Neuronal stem cell (in vitro differentiated cells): ENCODE data around the gene AGPAT2.
A peak's percentile ranks its signal among the peaks of the same experiment; 100 is the strongest.

Experiments used
- DNase-seq: peaks from one replicate; pipeline ENCODE4 v3.0.0-alpha.2; 2013; ENCODE audit warnings: low spot score
- H2AFZ ChIP-seq: one replicate; pipeline ENCODE4 v1.6.1; 2013; ENCODE audit warnings: mild to moderate bottlenecking, low read length, inconsistent platforms
- H2AK5ac ChIP-seq: 2 replicates; pipeline ENCODE4 v1.6.1; 2013; ENCODE audit warnings: low read depth, mild to moderate bottlenecking, inconsistent platforms, low read length, moderate library complexity, mixed read lengths
- H2BK120ac ChIP-seq: 2 replicates; pipeline ENCODE4 v1.6.1; 2013; ENCODE audit warnings: low read depth, mild to moderate bottlenecking, inconsistent platforms, low read length, moderate library complexity, mixed read lengths
- H2BK12ac ChIP-seq: one replicate; pipeline ENCODE4 v1.6.1; 2013; ENCODE audit warnings: low read length, inconsistent platforms
- H2BK15ac ChIP-seq: 2 replicates; pipeline ENCODE4 v1.6.1; 2013; ENCODE audit warnings: mild to moderate bottlenecking, low read length, inconsistent platforms, mixed read lengths
- H2BK5ac ChIP-seq: one replicate; pipeline ENCODE4 v1.6.1; 2013; ENCODE audit warnings: inconsistent platforms, mild to moderate bottlenecking, low read length, moderate library complexity
- H3K14ac ChIP-seq: one replicate; pipeline ENCODE4 v1.6.1; 2013; ENCODE audit warnings: low read length, inconsistent platforms
- H3K18ac ChIP-seq: 2 replicates; pipeline ENCODE4 v1.6.1; 2013; ENCODE audit warnings: low read length, inconsistent platforms
- H3K23ac ChIP-seq: 2 replicates; pipeline ENCODE4 v1.6.1; 2013; ENCODE audit warnings: low read depth, mild to moderate bottlenecking, mixed read lengths, low read length, inconsistent platforms; ENCODE audit not compliant: poor library complexity
- H3K27ac ChIP-seq: replicated peaks from 3 replicates; pipeline ENCODE4 v1.5.1; 2013; ENCODE audit warnings: low read length, inconsistent platforms
- H3K27me3 ChIP-seq, 3 experiments: 2 replicates each; pipeline ENCODE4 v1.6.1; 2013; ENCODE audit warnings: low read length in 3 of 3, mild to moderate bottlenecking in 2 of 3, inconsistent platforms in 1 of 3, low read depth in 1 of 3, mixed read lengths in 1 of 3, moderate library complexity in 1 of 3; ENCODE audit not compliant: control insufficient read depth in 3 of 3, insufficient read depth in 3 of 3
- H3K36me3 ChIP-seq, 2 donors: replicated peaks in 1 of 2; 2 replicates each; pipeline ENCODE4 v1.6.1; 2013; ENCODE audit warnings: low read length in 2 of 2; ENCODE audit not compliant: control insufficient read depth in 2 of 2, insufficient read depth in 2 of 2
- H3K4ac ChIP-seq: 2 replicates; pipeline ENCODE4 v1.6.1; 2013; ENCODE audit warnings: inconsistent platforms, mild to moderate bottlenecking, low read length, moderate library complexity
- H3K4me1 ChIP-seq, 2 donors: 1 replicate in 1 of 2; 2 replicates in 1 of 2; pipeline ENCODE4 v1.6.1; 2013; ENCODE audit warnings: low read length in 2 of 2, low read depth in 1 of 2; ENCODE audit not compliant: control insufficient read depth in 2 of 2, insufficient read depth in 1 of 2
- H3K4me2 ChIP-seq: one replicate; pipeline ENCODE4 v1.6.1; 2013; ENCODE audit warnings: mild to moderate bottlenecking, low read length, inconsistent platforms; ENCODE audit not compliant: insufficient read depth, poor library complexity, severe bottlenecking
- H3K4me3 ChIP-seq, 2 donors: 2 replicates each; pipeline ENCODE4 v1.5.1; 2013; ENCODE audit warnings: low read length in 2 of 2, mild to moderate bottlenecking in 2 of 2, inconsistent platforms in 1 of 2, moderate library complexity in 1 of 2
- H3K79me1 ChIP-seq: one replicate; pipeline ENCODE4 v1.6.1; 2013; ENCODE audit warnings: low read depth, mild to moderate bottlenecking, inconsistent platforms, low read length, moderate library complexity
- H3K9ac ChIP-seq: one replicate; pipeline ENCODE4 v1.6.1; 2013; ENCODE audit warnings: mild to moderate bottlenecking, low read depth, low read length, inconsistent platforms; ENCODE audit not compliant: poor library complexity
- H3K9me3 ChIP-seq, 2 donors: replicated peaks in 1 of 2; 2 replicates each; pipeline versions ENCODE3 to v1.6.1; 2013; ENCODE audit warnings: low read length in 2 of 2, mild to moderate bottlenecking in 2 of 2, inconsistent platforms in 1 of 2, low read depth in 1 of 2, mixed read lengths in 1 of 2, moderate library complexity in 1 of 2; ENCODE audit not compliant: control insufficient read depth in 2 of 2, insufficient read depth in 1 of 2
- H4K8ac ChIP-seq: one replicate; pipeline ENCODE4 v1.6.1; 2013; ENCODE audit warnings: low read depth, mild to moderate bottlenecking, inconsistent platforms, low read length, moderate library complexity
- H4K91ac ChIP-seq: one replicate; pipeline ENCODE4 v1.6.1; 2013; ENCODE audit warnings: low read length, low read depth, mild to moderate bottlenecking, inconsistent platforms; ENCODE audit not compliant: poor library complexity
- WGBS, 2 donors: extraction: QIAGEN DNeasy Blood & Tissue Kit; methylation state at CpG; one replicate each; pipeline ENCODE4 v1.1.7; 2013; ENCODE audit warnings: missing lambda C conversion rate in 2 of 2, mixed read lengths in 1 of 2; ENCODE audit not compliant: insufficient read length in 2 of 2, insufficient replicate concordance in 1 of 2; ENCODE audit errors: extremely low coverage in 2 of 2; 5-methylcytosine and 5-hydroxymethylcytosine counted together

Gene AGPAT2

GRCh38 chr9:136678034-136678433, 9.2 kb downstream of the AGPAT2 start:
- H2BK12ac ChIP-seq, result no peak overlapping the region
- no peaks in the 10 kb centered on the region for H3K9me3 ChIP-seq
- H3K9ac ChIP-seq, result no peak overlapping the region
- no peaks in the 10 kb centered on the region for H3K79me1 ChIP-seq
- H2BK5ac ChIP-seq, result peak overlapping the region; percentile 57
- no peak overlapping the region for H2AFZ ChIP-seq
- H4K91ac ChIP-seq, result no peak overlapping the region
- H3K18ac ChIP-seq, result no peak overlapping the region
- DNase-seq, result no peak
- WGBS, 2 donors, result no CpG with 5 or more reads among the region's 15 CpGs
- no peak overlapping the region for H2BK15ac ChIP-seq
- H3K27me3 ChIP-seq, result no peaks in the 10 kb centered on the region
- H2AK5ac ChIP-seq, result peak overlapping the region; percentile 36
- no peak overlapping the region for H3K14ac ChIP-seq
- H2BK120ac ChIP-seq, result no peak overlapping the region
- H3K27ac ChIP-seq, result no peak overlapping the region
- no peaks in the 10 kb centered on the region for H3K36me3 ChIP-seq
- no peak overlapping the region for H4K8ac ChIP-seq
- H3K23ac ChIP-seq, result no peak overlapping the region
- no peak overlapping the region for H3K4me3 ChIP-seq
- no peak overlapping the region for H3K4ac ChIP-seq
- no peak overlapping the region for H3K4me2 ChIP-seq
- H3K4me1 ChIP-seq, result peaks cover 0 to 8% of the 10 kb centered on the region in 2 donors

GRCh38 chr9:136676920-136677686, 10.2 kb downstream of the AGPAT2 start:
- Histone ChIP-seq H3K27ac (no peak overlapping the region), H2BK120ac (no peak overlapping the region), H3K36me3 (no peaks in the 10 kb centered on the region), H4K91ac (no peak overlapping the region), H3K4me3 (no peak overlapping the region), H3K4me1 (peaks cover 0 to 10% of the 10 kb centered on the region in 2 donors), H4K8ac (peak overlapping the region; percentile 82), H3K4me2 (no peak overlapping the region), H2AK5ac (no peak overlapping the region), H3K9me3 (no peaks in the 10 kb centered on the region), H3K14ac (peak overlapping the region; percentile 21), H3K4ac (no peak overlapping the region), H3K79me1 (no peaks in the 10 kb centered on the region), H2AFZ (no peak overlapping the region), H2BK15ac (peak overlapping the region; percentile 37), H3K18ac (peak overlapping the region; percentile 57), H2BK5ac (peak overlapping the region; percentile 57), H3K9ac (no peak overlapping the region), H2BK12ac (peak overlapping the region; percentile 58), H3K27me3 (no peaks in the 10 kb centered on the region), H3K23ac (no peak overlapping the region)
- no peak for DNase-seq
- WGBS, 2 donors, result no CpG with 5 or more reads among the region's 46 CpGs

- no peaks in the 10 kb centered on the region for H3K79me1 ChIP-seq
- no peak overlapping the region for H4K8ac ChIP-seq
- no peak overlapping the region for H3K27ac ChIP-seq
- no peaks in the 10 kb centered on the region for H3K27me3 ChIP-seq
- no peak overlapping the region for H3K4me2 ChIP-seq
- DNase-seq, result no peak
- H2AK5ac ChIP-seq, result no peak overlapping the region
- no peak overlapping the region for H2BK120ac ChIP-seq
- H3K9me3 ChIP-seq, result no peaks in the 10 kb centered on the region
- H4K91ac ChIP-seq, result no peak overlapping the region
- no peak overlapping the region for H3K23ac ChIP-seq
- WGBS, 2 donors, result no CpG with 5 or more reads among the region's 13 CpGs
- H2BK5ac ChIP-seq, result no peak overlapping the region
- H3K4me1 ChIP-seq, result peaks cover 0 to 12% of the 10 kb centered on the region in 2 donors
- peak overlapping the region; percentile 8 for H3K14ac ChIP-seq
- H3K36me3 ChIP-seq, result no peaks in the 10 kb centered on the region
- H2BK15ac ChIP-seq, result no peak overlapping the region
- no peak overlapping the region for H2BK12ac ChIP-seq
- H3K18ac ChIP-seq, result peak overlapping the region; percentile 48
- no peak overlapping the region for H3K4ac ChIP-seq
- H3K4me3 ChIP-seq, result no peak overlapping the region
- no peak overlapping the region for H2AFZ ChIP-seq
- no peak overlapping the region for H3K9ac ChIP-seq
Measured at GRCh38 chr9:136676297-136676794, 10.9 kb downstream of the AGPAT2 start.

GRCh38 chr9:136675477-136676296, 11.6 kb downstream of the AGPAT2 start:
- Histone ChIP-seq H2BK120ac (no peak overlapping the region), H2BK5ac (no peak overlapping the region), H4K8ac (no peak overlapping the region), H3K9ac (no peak overlapping the region), H3K4ac (no peak overlapping the region), H2BK15ac (no peak overlapping the region), H3K4me2 (no peak overlapping the region), H4K91ac (no peak overlapping the region), H3K23ac (no peak overlapping the region), H3K79me1 (no peaks in the 10 kb centered on the region), H2BK12ac (no peak overlapping the region), H2AK5ac (peak overlapping the region; percentile 40), H3K4me3 (no peak overlapping the region), H2AFZ (no peak overlapping the region), H3K14ac (peak overlapping the region; percentile 31), H3K4me1 (peaks cover 0 to 14% of the 10 kb centered on the region in 2 donors), H3K27me3 (no peaks in the 10 kb centered on the region), H3K9me3 (no peaks in the 10 kb centered on the region), H3K27ac (no peak overlapping the region), H3K18ac (no peak overlapping the region), H3K36me3 (no peaks in the 10 kb centered on the region)
- no peak for DNase-seq
- WGBS, 2 donors, result no CpG with 5 or more reads among the region's 16 CpGs
